ENCODE measurements around the gene CTSD. TPM values are rescaled to one million over a fixed set of nuclear protein-coding genes. Genes with fewer than 3 reads are reported as not detected.

Gene CTSD
- total RNA-seq, 1 experiment from 2014 or later: 158 TPM

DNA sequence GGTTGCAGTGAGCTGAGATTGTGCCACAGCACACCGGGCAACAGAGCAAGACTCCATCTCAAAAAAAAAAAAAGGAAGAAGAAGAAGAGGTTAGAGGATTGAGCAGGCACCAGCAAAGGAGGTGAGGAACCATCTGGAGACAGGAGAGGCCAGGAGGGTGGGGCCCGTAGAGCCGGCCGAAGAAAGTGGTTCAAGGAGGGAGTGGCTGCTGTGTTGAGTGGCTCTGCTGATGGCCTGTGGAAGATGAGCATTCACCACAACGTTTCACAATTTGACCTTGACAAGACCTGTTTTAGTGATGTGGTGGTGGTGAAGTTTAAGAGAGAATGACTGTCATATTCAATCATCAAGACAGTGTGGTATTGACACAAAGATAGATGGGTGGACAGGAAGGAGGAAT lies 6.8 kb upstream of the CTSD start:
- no peak overlapping the region for H2AFZ ChIP-seq (ENCODE audit: low read length)
- no peak overlapping the region for H3K18ac ChIP-seq (ENCODE audit: insufficient read length, low read depth, low read length)
- H3K23me2 ChIP-seq (ENCODE audit: insufficient read length, low read depth, low read length, poor library complexity, severe bottlenecking): no peaks in the 10 kb centered on the region
- Mint-ChIP-seq H3K36me3 (ENCODE audit: insufficient read depth in 1 of 3, low read depth in 3 of 3) (no peaks in the 10 kb centered on the region; a peak in 2 of 7 replicates), H3K27me3 (ENCODE audit: low read depth) (peaks cover 17% of the 10 kb centered on the region), H3K9me3 (peaks cover 0 to 4% of the 10 kb centered on the region in 2 experiments; a peak in 2 of 5 replicates), H3K27ac (no peak overlapping the region), H3K4me3 (no peak overlapping the region), H3K4me1 (peaks cover 26 to 28% of the 10 kb centered on the region in 2 experiments)
- H3K27ac ChIP-seq (ENCODE audit: insufficient read length, low read depth, low read length): no peak overlapping the region
- H3K4ac ChIP-seq (ENCODE audit: low read depth, low read length): no peak overlapping the region
- WGBS (ENCODE audit: extremely low coverage, insufficient read length, low lambda C conversion rate): no CpG with 5 or more reads among the region's 5 CpGs
- no peak overlapping the region for H3K14ac ChIP-seq (ENCODE audit: insufficient read depth, low read length)
- TF ChIP-seq, protein P1, sequence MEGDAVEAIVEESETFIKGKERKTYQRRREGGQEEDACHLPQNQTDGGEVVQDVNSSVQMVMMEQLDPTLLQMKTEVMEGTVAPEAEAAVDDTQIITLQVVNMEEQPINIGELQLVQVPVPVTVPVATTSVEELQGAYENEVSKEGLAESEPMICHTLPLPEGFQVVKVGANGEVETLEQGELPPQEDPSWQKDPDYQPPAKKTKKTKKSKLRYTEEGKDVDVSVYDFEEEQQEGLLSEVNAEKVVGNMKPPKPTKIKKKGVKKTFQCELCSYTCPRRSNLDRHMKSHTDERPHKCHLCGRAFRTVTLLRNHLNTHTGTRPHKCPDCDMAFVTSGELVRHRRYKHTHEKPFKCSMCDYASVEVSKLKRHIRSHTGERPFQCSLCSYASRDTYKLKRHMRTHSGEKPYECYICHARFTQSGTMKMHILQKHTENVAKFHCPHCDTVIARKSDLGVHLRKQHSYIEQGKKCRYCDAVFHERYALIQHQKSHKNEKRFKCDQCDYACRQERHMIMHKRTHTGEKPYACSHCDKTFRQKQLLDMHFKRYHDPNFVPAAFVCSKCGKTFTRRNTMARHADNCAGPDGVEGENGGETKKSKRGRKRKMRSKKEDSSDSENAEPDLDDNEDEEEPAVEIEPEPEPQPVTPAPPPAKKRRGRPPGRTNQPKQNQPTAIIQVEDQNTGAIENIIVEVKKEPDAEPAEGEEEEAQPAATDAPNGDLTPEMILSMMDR (conservative IDR thresholded peaks at IDR 0.05): no peak
- H4K91ac ChIP-seq (ENCODE audit: insufficient read length, low read depth, low read length): no peak overlapping the region
- H3K79me1 ChIP-seq (ENCODE audit: insufficient read depth, low read depth, low read length, poor library complexity, severe bottlenecking): no peaks in the 10 kb centered on the region
- H2BK120ac ChIP-seq (ENCODE audit: low read depth, low read length, poor library complexity, severe bottlenecking): no peak overlapping the region
- H2BK12ac ChIP-seq (ENCODE audit: insufficient read length, low read depth, low read length): no peak overlapping the region
- no peak overlapping the region for H4K8ac ChIP-seq (replicated peaks; ENCODE audit: insufficient read length, low read depth, low read length)
- no peak overlapping the region for H4K5ac ChIP-seq (ENCODE audit: insufficient read length, low read depth, low read length)
- H3K56ac ChIP-seq (ENCODE audit: insufficient read length, low read depth, low read length): no peak overlapping the region
- no peak overlapping the region for H3K23ac ChIP-seq (ENCODE audit: insufficient read length, low read depth, low read length)
- H3K9me3 ChIP-seq (ENCODE audit: control insufficient read depth, low read depth, low read length): no peaks in the 10 kb centered on the region
- no peak overlapping the region for H2AK5ac ChIP-seq (ENCODE audit: insufficient read length, low read length)
- no peak overlapping the region for H2BK20ac ChIP-seq (ENCODE audit: low read depth, low read length, poor library complexity, severe bottlenecking)
- H3K79me2 ChIP-seq (ENCODE audit: insufficient read depth, low read length): no peaks in the 10 kb centered on the region
- no peak overlapping the region for H3K9ac ChIP-seq (ENCODE audit: extremely low read depth, insufficient read length, low read length)
- no peak overlapping the region for H2BK5ac ChIP-seq (ENCODE audit: insufficient read length, low read length)
- no peak overlapping the region for H2BK15ac ChIP-seq (ENCODE audit: low read depth, low read length)
- no peak for DNase-seq
- peaks cover 8% of the 10 kb centered on the region; the same call in 1 of the 2 replicates for H3K4me1 ChIP-seq (ENCODE audit: insufficient read depth, low read length)
- no peaks in the 10 kb centered on the region for H4K20me1 ChIP-seq (ENCODE audit: control insufficient read depth, insufficient read depth, insufficient read length)
- H3K27me3 ChIP-seq (ENCODE audit: insufficient read depth, low read length): no peaks in the 10 kb centered on the region; the same call in 1 of the 2 replicates
- H3K4me2 ChIP-seq (ENCODE audit: insufficient read depth, insufficient read length, low read length): no peak overlapping the region
- no peak overlapping the region for H3T11ph ChIP-seq (ENCODE audit: low read length)
